ENCODE data around the gene VOPP1. TPM values are rescaled to one million over a fixed set of nuclear protein-coding genes. Genes with fewer than 3 reads are reported as not detected.

Gene VOPP1
- total and polyA plus RNA-seq, 2 of the 13 experiments (the other 11 are each of a cell fraction or from before 2014, with no cell fraction given): 21.8 to 55.3 TPM

- TF ChIP-seq ZBTB20 (CRISPR knock-in tag; IDR thresholded peaks at IDR 0.05; ENCODE audit: borderline replicate concordance, low read depth) (no peak), CBX5 (CRISPR knock-in tag; IDR thresholded peaks at IDR 0.05; ENCODE audit: borderline replicate concordance) (no peak), PLRG1 (conservative IDR thresholded peaks at IDR 0.05) (no peak), CREM (IDR thresholded peaks at IDR 0.05) (no peak), CREM (CRISPR knock-in tag; IDR thresholded peaks at IDR 0.05) (no peak), ZNF724P (CRISPR knock-in tag; IDR thresholded peaks at IDR 0.05; ENCODE audit: borderline replicate concordance) (no peak)
These were observed 86.7 kb downstream of the VOPP1 start (continued) for GRCh38 chr7:55485501-55486191.

- FAIRE-seq (no peak), DNase-seq (ENCODE audit: low spot score) (no peak), ATAC-seq (no peak)
- Histone ChIP-seq H4K20me1 (ENCODE audit: insufficient read depth, low read length) (no peaks in the 10 kb centered on the region), H3K4me1 (ENCODE audit: insufficient read depth, low read length) (no peaks in the 10 kb centered on the region), H3K4me2 (ENCODE audit: low read depth, low read length) (no peak overlapping the region), H3K36me3 (replicated peaks in 1 of 2; ENCODE audit: control insufficient read depth in 1 of 2, insufficient read depth in 2 of 2, low read length in 2 of 2) (peaks cover 13 to 38% of the 10 kb centered on the region in 2 experiments), H3K79me2 (ENCODE audit: insufficient read depth, low read length) (no peaks in the 10 kb centered on the region), H3K9ac (ENCODE audit: insufficient read depth, low read depth, low read length) (no peak overlapping the region), H3K4me3 (replicated peaks in 1 of 3; ENCODE audit: insufficient read depth in 1 of 3, low read depth in 2 of 3, low read length in 3 of 3) (no peak overlapping the region), H3K27me3 (ENCODE audit: control insufficient read depth in 1 of 2, insufficient read depth in 2 of 2, low read length in 2 of 2) (no peaks in the 10 kb centered on the region), H2AFZ (ENCODE audit: low read length) (no peak overlapping the region), H3K27ac (ENCODE audit: extremely low read length, insufficient read depth, low read length) (no peak overlapping the region), H3K9me3 (ENCODE audit: low read length) (no peaks in the 10 kb centered on the region)
- no peak for TF ChIP-seq ZNF251 (CRISPR knock-in tag; IDR thresholded peaks at IDR 0.05)
- ChIA-PET POLR2A (no interaction called here), CTCF (ENCODE audit: low intra/inter-chr PET ratio, low total read pairs) (no interaction called here)
- intact Hi-C loops (cut with micrococcal nuclease; ENCODE audit: unreplicated experiment): no loop called here
- in situ Hi-C loops (cut with HindIII; ENCODE audit: extremely low pct_ligation_motif_present, low pct_unique_long_range_greater_than_20kb): no loop called here
- WGBS (ENCODE audit: low lambda C conversion rate): 98% methylated on average over 6 of the region's 6 CpGs
- BruUV-seq (replicated peaks): no TSS peak
These were observed 87.5 kb downstream of the VOPP1 start for GRCh38 chr7:55484834-55485233.

DNA sequence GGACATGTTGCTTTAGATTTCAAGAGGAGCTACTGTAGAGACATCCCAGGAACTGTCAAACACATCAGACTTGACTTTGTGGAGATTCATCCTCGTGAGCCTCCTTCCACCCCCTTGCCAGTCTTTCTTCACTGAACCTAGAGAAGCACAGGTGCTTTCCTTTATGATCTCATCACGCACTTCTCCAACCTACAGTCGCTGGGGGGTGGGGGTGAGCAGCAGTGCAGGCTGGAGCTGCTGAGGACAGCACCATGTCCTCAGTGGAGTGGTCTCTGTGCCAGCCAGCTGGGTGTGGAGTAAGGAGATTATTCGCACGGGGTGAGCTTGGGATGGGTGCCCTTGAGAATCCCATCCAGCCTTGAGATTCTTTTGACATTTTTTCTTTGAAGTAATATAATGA is 88.1 kb downstream of the VOPP1 start:
- Histone ChIP-seq H3K36me3 (replicated peaks in 1 of 2; ENCODE audit: control insufficient read depth in 1 of 2, insufficient read depth in 2 of 2, low read length in 2 of 2) (peaks cover 9 to 32% of the 10 kb centered on the region in 2 experiments), H2AFZ (ENCODE audit: low read length) (no peak overlapping the region), H3K79me2 (ENCODE audit: insufficient read depth, low read length) (no peaks in the 10 kb centered on the region), H3K4me2 (ENCODE audit: low read depth, low read length) (no peak overlapping the region), H3K4me1 (ENCODE audit: insufficient read depth, low read length) (no peaks in the 10 kb centered on the region), H3K9me3 (ENCODE audit: low read length) (no peaks in the 10 kb centered on the region), H3K9ac (ENCODE audit: insufficient read depth, low read depth, low read length) (no peak overlapping the region), H4K20me1 (ENCODE audit: insufficient read depth, low read length) (no peaks in the 10 kb centered on the region), H3K27ac (ENCODE audit: extremely low read length, insufficient read depth, low read length) (no peak overlapping the region), H3K4me3 (replicated peaks in 1 of 3; ENCODE audit: insufficient read depth in 1 of 3, low read depth in 2 of 3, low read length in 3 of 3) (no peak overlapping the region), H3K27me3 (ENCODE audit: control insufficient read depth in 1 of 2, insufficient read depth in 2 of 2, low read length in 2 of 2) (no peaks in the 10 kb centered on the region)
- WGBS (ENCODE audit: low lambda C conversion rate): 94% methylated on average over 5 of the region's 5 CpGs
- ChIA-PET POLR2A (no interaction called here), CTCF (ENCODE audit: low intra/inter-chr PET ratio, low total read pairs) (no interaction called here)
- BruUV-seq (replicated peaks): no TSS peak
- in situ Hi-C loops (cut with HindIII; ENCODE audit: extremely low pct_ligation_motif_present, low pct_unique_long_range_greater_than_20kb): no loop called here
- FAIRE-seq: no peak
- no peak for DNase-seq (ENCODE audit: low spot score)
- no peak for ATAC-seq
- intact Hi-C loops (cut with micrococcal nuclease; ENCODE audit: unreplicated experiment): no loop called here
- TF ChIP-seq ATF1 (CRISPR knock-in tag; IDR thresholded peaks at IDR 0.05): no peak
- TF ChIP-seq IRF1 (CRISPR knock-in tag; IDR thresholded peaks at IDR 0.05; ENCODE audit: low read depth): no peak
- TF ChIP-seq ADNP (CRISPR knock-in tag; IDR thresholded peaks at IDR 0.05): no peak
- no peak for TF ChIP-seq ZNF75D (CRISPR knock-in tag; IDR thresholded peaks at IDR 0.05; ENCODE audit: borderline replicate concordance)
- TF ChIP-seq CHD2 (IDR thresholded peaks at IDR 0.05; ENCODE audit: low read depth, low read length): no peak
- TF ChIP-seq ZNF552 (CRISPR knock-in tag; IDR thresholded peaks at IDR 0.05; ENCODE audit: borderline replicate concordance): no peak
- no peak for TF ChIP-seq ZNF18 (CRISPR knock-in tag; IDR thresholded peaks at IDR 0.05; ENCODE audit: insufficient replicate concordance)

Data from HepG2 (cell line).